AG09309 (cell line): ENCODE results near the gene SMOC2.

Experiments
- DNase-seq: peaks from one replicate; pipeline ENCODE4 v3.0.0-alpha.2; 2010; ENCODE audit warnings: low read depth
- H3K4me3 ChIP-seq: 2 replicates; pipeline ENCODE4 v1.5.1; 2011; ENCODE audit warnings: mild to moderate bottlenecking, low read depth, low read length, moderate library complexity; ENCODE audit not compliant: control insufficient read depth
- CTCF ChIP-seq: IDR thresholded peaks from 2 replicates; pipeline ENCODE4 v1.5.1; 2011; ENCODE audit warnings: mild to moderate bottlenecking, low read depth, low read length, inconsistent platforms; ENCODE audit not compliant: insufficient read depth, control insufficient read depth; ENCODE audit errors: missing control alignments

SMOC2 gene

DNA sequence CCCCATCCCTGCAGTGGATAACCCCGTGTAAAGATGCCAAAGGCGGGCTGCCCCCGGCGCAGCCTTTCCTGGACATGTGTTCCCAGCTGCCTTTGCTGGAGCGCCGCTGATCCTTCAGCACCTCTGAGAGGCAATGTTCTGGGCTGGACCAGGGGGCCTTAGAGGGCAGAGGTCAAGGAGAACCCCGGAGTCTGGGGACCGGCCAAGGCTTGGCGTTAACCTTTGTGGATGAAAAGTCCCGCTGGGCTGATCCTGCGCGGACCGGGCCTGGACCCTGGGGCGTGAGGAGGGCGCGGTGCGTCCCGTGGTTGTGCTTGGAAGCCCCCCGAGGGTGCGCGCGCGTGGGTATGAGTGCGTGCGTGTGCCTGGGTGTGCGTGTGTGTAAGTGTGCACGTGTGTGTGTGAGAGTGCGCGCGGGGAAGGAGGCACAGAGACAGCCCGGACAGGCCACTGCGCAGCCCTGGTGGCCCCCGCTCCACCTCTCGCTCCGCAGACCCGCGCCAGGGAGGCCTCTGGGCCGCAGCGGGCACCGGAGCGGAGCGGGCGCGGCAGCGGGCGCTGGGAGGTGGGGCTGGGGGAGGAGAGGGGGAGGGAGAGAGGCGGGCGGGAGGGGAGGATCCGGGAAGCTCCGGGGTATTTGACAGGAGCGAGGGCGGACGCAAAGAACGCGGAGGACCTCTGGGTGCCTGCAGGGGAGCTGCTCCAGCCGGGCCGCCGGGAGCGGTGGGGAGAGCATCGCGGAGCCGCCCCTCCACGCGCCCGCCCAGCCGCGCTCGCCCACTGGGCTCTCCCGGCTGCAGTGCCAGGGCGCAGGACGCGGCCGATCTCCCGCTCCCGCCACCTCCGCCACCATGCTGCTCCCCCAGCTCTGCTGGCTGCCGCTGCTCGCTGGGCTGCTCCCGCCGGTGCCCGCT is at the start of gene SMOC2:
SMOC2 (plus strand) TSS at position 665 of the 914 bp plus-strand sequence; CDS start at position 852, 187 bp downstream.
- H3K4me3 ChIP-seq: no peak within 1 kb of the TSS
- DNase-seq: no peak
- no peak for TF ChIP-seq CTCF

DNA sequence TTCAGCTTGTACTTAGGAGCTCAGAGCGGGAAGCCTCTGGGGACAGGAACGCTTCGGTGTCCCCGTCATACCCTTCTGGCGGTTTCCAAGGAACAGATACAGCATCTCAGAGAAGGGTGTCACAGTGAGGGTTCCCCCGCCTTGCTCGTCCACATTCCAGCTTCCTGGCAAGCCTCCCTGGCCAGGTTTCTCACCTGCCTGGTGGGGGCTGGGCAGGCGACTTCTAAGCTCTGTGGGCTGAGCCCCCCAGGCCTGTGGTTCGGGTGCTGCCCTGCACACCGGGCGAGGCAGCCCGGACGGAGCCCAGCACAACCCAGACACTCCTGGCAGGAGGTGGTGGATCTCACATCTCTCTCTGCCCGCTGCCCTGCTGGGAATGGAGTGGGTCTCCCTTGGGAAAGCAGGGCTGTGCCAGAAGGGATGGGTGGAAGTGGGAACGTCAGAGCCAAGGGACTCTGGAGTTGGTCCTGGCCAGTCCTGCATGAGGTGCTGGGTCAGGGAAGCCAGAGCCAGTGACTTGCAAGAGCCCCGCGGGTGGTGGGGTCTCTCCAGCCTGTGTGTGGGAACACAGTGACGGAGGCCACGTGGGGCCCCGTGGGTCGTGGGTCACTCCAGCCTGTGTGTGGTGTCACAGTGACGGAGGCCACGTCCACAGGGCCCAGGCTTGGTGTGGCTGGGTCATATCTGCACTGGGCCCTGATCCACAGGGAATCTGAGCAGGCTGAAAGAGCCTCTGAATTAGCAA is 47.7 kb upstream of the SMOC2 start:
- no peak for TF ChIP-seq CTCF
- DNase-seq: no peak
- H3K4me3 ChIP-seq: no peak overlapping the region

DNA sequence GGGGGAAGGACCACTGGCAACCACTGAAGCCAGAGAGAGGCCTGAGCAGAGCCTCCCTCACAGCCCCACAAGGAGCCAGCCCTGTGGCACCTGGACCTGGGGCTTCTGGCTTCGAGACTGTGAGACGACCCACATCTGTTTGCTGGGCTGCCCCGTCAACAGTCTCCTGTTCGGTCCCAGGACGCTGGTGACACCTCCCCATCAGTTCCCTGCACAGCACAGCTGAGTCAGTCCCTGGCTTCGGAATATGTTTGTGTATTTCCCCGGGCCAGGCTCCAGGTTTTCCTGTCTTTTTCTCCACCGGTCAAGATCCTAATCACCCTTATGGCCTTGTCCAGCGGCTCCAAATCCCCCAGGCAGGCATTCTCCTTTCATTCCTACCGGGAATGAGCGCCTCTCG is 46.4 kb upstream of the SMOC2 start:
- no peak overlapping the region for H3K4me3 ChIP-seq
- TF ChIP-seq CTCF: no peak
- no peak for DNase-seq

DNA sequence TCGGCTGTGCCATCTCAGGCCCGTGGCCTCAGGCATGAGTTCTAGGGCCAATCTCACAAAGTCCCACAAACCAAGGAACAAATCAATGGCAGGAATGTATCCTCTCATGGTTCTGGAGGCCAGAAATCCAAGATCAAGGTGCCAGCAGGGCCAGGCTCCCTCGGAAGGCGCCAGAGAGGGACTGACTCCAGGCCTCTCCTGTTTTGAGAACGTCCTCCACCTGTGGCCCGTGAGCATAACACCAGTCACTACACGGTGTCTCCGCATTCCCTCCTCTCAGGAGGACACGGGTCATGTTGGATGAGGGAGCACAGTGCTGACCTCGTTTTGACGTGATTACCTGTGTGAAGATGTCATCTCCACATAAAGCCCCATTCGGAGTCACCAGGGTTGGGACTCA is 45.0 kb upstream of the SMOC2 start:
- no peak overlapping the region for H3K4me3 ChIP-seq
- no peak for DNase-seq
- no peak for TF ChIP-seq CTCF

DNA sequence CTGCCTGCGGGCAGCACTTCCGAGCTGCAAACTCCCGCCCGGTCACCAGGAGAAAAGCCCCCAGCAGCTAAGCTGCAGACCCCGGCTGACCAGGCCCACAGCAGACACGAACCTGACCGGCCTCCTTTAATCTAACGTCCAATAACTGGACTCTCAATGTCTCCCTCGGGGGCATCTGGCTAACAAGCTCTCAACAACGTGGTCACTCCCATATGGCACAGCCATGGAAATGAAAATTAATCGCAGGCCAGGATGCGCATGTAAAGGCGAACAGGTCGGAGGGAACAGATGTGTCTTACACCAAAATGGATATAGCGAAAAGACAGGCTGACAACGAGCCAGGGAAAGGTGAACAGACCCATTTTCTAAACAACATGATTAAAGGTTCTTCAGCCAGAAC is 44.4 kb upstream of the SMOC2 start:
- no peak for DNase-seq
- no peak overlapping the region for H3K4me3 ChIP-seq
- no peak for TF ChIP-seq CTCF

GRCh38 chr6:168397012-168397411 is 44.0 kb upstream of the SMOC2 start:
- no peak overlapping the region for H3K4me3 ChIP-seq
- no peak for TF ChIP-seq CTCF
- DNase-seq: no peak
